Mesenchymal stem cell (in vitro differentiated cells and primary cell): Measurements from ENCODE around the gene BTBD2.

Experiments used
- DNase-seq: peaks from one replicate; pipeline ENCODE4 v3.0.0-alpha.2; 2013
- H2AFZ ChIP-seq: one replicate; pipeline ENCODE4 v1.6.1; 2013; ENCODE audit warnings: low read depth, mild to moderate bottlenecking, control low read depth, inconsistent platforms, low read length, moderate library complexity
- H2AK5ac ChIP-seq: 2 replicates; pipeline ENCODE4 v1.6.1; 2013; ENCODE audit warnings: low read length, moderate library complexity, mild to moderate bottlenecking, inconsistent platforms; ENCODE audit not compliant: severe bottlenecking
- H2BK120ac ChIP-seq: one replicate; pipeline ENCODE4 v1.6.1; 2013; ENCODE audit warnings: low read depth, mild to moderate bottlenecking, inconsistent platforms, low read length, moderate library complexity
- H2BK12ac ChIP-seq, 2 experiments: one replicate each; pipeline ENCODE4 v1.6.1; 2013; ENCODE audit warnings: inconsistent platforms in 2 of 2, low read length in 2 of 2, mild to moderate bottlenecking in 2 of 2, moderate library complexity in 2 of 2, control low read depth in 1 of 2
- H2BK15ac ChIP-seq: one replicate; pipeline ENCODE4 v1.6.1; 2013; ENCODE audit warnings: mild to moderate bottlenecking, low read depth, inconsistent platforms; ENCODE audit not compliant: poor library complexity, severe bottlenecking
- H2BK5ac ChIP-seq: 2 replicates; pipeline ENCODE4 v1.6.1; 2013; ENCODE audit warnings: low read depth, mild to moderate bottlenecking, low read length, control low read depth, inconsistent platforms; ENCODE audit not compliant: poor library complexity, severe bottlenecking
- H3K14ac ChIP-seq, 2 experiments: one replicate each; pipeline ENCODE4 v1.6.1; 2013; ENCODE audit warnings: inconsistent platforms in 2 of 2, low read length in 2 of 2, control low read depth in 1 of 2, mild to moderate bottlenecking in 1 of 2, moderate library complexity in 1 of 2
- H3K18ac ChIP-seq, 2 experiments: one replicate each; pipeline ENCODE4 v1.6.1; 2013; ENCODE audit warnings: inconsistent platforms in 2 of 2, low read length in 2 of 2, control low read depth in 1 of 2, low read depth in 1 of 2, mild to moderate bottlenecking in 1 of 2
- H3K23ac ChIP-seq, 2 experiments: one replicate each; pipeline ENCODE4 v1.6.1; 2013; ENCODE audit warnings: inconsistent platforms in 2 of 2, low read length in 2 of 2, mild to moderate bottlenecking in 2 of 2, moderate library complexity in 2 of 2, control low read depth in 1 of 2
- H3K27ac ChIP-seq: 2 replicates; pipeline ENCODE4 v1.5.1; 2013; ENCODE audit warnings: mild to moderate bottlenecking, moderate library complexity, low read length, control low read depth, inconsistent platforms; ENCODE audit not compliant: poor library complexity, severe bottlenecking
- H3K27me3 ChIP-seq, 2 experiments: 2 replicates each; pipeline versions ENCODE4 v1.6.1 to v1.7.0; 2013; ENCODE audit warnings: low read length in 2 of 2, mild to moderate bottlenecking in 2 of 2, moderate library complexity in 2 of 2, control low read depth in 1 of 2, inconsistent platforms in 1 of 2; ENCODE audit not compliant: control insufficient read depth in 1 of 2, insufficient read depth in 1 of 2
- H3K36me3 ChIP-seq, 2 experiments: 2 replicates each; pipeline versions ENCODE4 v1.6.1 to v1.7.0; 2013; ENCODE audit warnings: low read length in 2 of 2, control low read depth in 1 of 2, inconsistent platforms in 1 of 2, low read depth in 1 of 2, mild to moderate bottlenecking in 1 of 2; ENCODE audit not compliant: insufficient read depth in 2 of 2, control insufficient read depth in 1 of 2
- H3K4ac ChIP-seq, 2 experiments: one replicate each; pipeline ENCODE4 v1.6.1; 2013; ENCODE audit warnings: inconsistent platforms in 2 of 2, low read length in 2 of 2, mild to moderate bottlenecking in 2 of 2, moderate library complexity in 2 of 2, control low read depth in 1 of 2, low read depth in 1 of 2
- H3K4me1 ChIP-seq: 2 replicates; pipeline ENCODE4 v1.6.1; 2013; ENCODE audit warnings: low read depth, low read length, control low read depth; ENCODE audit not compliant: control insufficient read depth, insufficient read depth
- H3K4me2 ChIP-seq: 2 replicates; pipeline ENCODE4 v1.6.1; 2013; ENCODE audit warnings: low read length, mild to moderate bottlenecking, inconsistent platforms; ENCODE audit not compliant: poor library complexity, severe bottlenecking
- H3K4me3 ChIP-seq, 2 experiments: 2 replicates each; pipeline versions ENCODE4 v1.5.1 to v1.7.0; 2013; ENCODE audit warnings: low read length in 2 of 2, mild to moderate bottlenecking in 2 of 2, control low read depth in 1 of 2, low read depth in 1 of 2; ENCODE audit not compliant: insufficient read depth in 1 of 2
- H3K79me1 ChIP-seq: replicated peaks from 2 replicates; pipeline ENCODE4 v1.6.1; 2013; ENCODE audit warnings: mild to moderate bottlenecking, control low read depth, low read length, inconsistent platforms; ENCODE audit not compliant: poor library complexity, severe bottlenecking
- H3K9ac ChIP-seq: 2 replicates; pipeline ENCODE4 v1.7.0; 2013; ENCODE audit warnings: mild to moderate bottlenecking, low read length, moderate library complexity
- H3K9me3 ChIP-seq: 2 replicates; pipeline ENCODE4 v1.7.0; 2013; ENCODE audit warnings: mild to moderate bottlenecking, low read length; ENCODE audit not compliant: control insufficient read depth
- H4K8ac ChIP-seq: one replicate; pipeline ENCODE4 v1.6.1; 2013; ENCODE audit warnings: inconsistent platforms, mild to moderate bottlenecking, low read length, moderate library complexity
- H4K91ac ChIP-seq: one replicate; pipeline ENCODE4 v1.6.1; 2013; ENCODE audit warnings: mild to moderate bottlenecking, low read length, inconsistent platforms
- WGBS: methylation state at CpG from one replicate; pipeline ENCODE4 v1.1.7; 2013; ENCODE audit warnings: mixed read lengths; 5-methylcytosine and 5-hydroxymethylcytosine counted together

The BTBD2 gene

GRCh38 chr19:1977120-1977519 is 38.4 kb downstream of the BTBD2 start:
- Histone ChIP-seq H2BK15ac (no peak overlapping the region), H2AK5ac (no peak overlapping the region), H3K4ac (no peak overlapping the region), H4K91ac (peak overlapping the region; percentile 57), H2BK120ac (no peak overlapping the region), H3K9ac (no peak overlapping the region), H3K4me1 (peaks cover 18% of the 10 kb centered on the region), H3K36me3 (peaks cover 31 to 78% of the 10 kb centered on the region in 2 experiments), H3K4me2 (no peak overlapping the region), H2AFZ (no peak overlapping the region), H3K9me3 (no peaks in the 10 kb centered on the region), H3K27ac (no peak overlapping the region), H3K4me3 (no peak overlapping the region), H3K23ac (no peak overlapping the region), H3K14ac (peak overlapping the region in 1 of 2 experiments; percentile 36), H2BK5ac (no peak overlapping the region), H4K8ac (peak overlapping the region; percentile 4), H2BK12ac (no peak overlapping the region), H3K27me3 (no peaks in the 10 kb centered on the region), H3K79me1 (peaks cover 35% of the 10 kb centered on the region), H3K18ac (no peak overlapping the region)
- 91% methylated on average over 15 of the region's 15 CpGs for WGBS
- no peak for DNase-seq

DNA sequence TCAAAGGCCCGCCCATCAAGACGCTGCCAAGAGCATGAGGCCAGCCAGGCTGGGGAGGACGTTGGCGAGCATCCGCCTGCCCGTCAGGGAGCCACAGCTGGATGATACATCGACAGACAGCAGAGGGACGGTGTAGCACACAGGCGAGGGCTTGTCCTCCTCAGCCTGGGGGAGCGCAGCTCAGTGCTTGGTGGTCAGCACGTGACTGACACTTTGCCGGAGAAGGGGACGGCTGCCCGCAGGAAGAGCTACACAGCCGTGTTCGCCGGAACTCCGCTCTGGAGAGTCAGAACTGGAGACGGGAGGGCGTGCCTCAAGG is 40.4 kb downstream of the BTBD2 start:
- no peak overlapping the region for H2BK5ac ChIP-seq
- no peak for DNase-seq
- H3K4me1 ChIP-seq = peaks cover 32% of the 10 kb centered on the region
- no peak overlapping the region for H3K14ac ChIP-seq
- H3K4me2 ChIP-seq = no peak overlapping the region
- no peak overlapping the region for H4K91ac ChIP-seq
- H3K23ac ChIP-seq = no peak overlapping the region
- peaks cover 29% of the 10 kb centered on the region for H3K79me1 ChIP-seq
- H3K27ac ChIP-seq = no peak overlapping the region
- H4K8ac ChIP-seq = no peak overlapping the region
- no peak overlapping the region for H2BK12ac ChIP-seq
- no peak overlapping the region for H3K9ac ChIP-seq
- H3K27me3 ChIP-seq = no peaks in the 10 kb centered on the region
- H2AFZ ChIP-seq = no peak overlapping the region
- no peak overlapping the region for H3K18ac ChIP-seq
- H2BK120ac ChIP-seq = no peak overlapping the region
- WGBS = 95% methylated on average over 20 of the region's 20 CpGs
- no peak overlapping the region for H3K4ac ChIP-seq
- peaks cover 18 to 76% of the 10 kb centered on the region in 2 experiments for H3K36me3 ChIP-seq
- H2BK15ac ChIP-seq = no peak overlapping the region
- no peak overlapping the region for H3K4me3 ChIP-seq
- no peaks in the 10 kb centered on the region for H3K9me3 ChIP-seq
- no peak overlapping the region for H2AK5ac ChIP-seq

DNA sequence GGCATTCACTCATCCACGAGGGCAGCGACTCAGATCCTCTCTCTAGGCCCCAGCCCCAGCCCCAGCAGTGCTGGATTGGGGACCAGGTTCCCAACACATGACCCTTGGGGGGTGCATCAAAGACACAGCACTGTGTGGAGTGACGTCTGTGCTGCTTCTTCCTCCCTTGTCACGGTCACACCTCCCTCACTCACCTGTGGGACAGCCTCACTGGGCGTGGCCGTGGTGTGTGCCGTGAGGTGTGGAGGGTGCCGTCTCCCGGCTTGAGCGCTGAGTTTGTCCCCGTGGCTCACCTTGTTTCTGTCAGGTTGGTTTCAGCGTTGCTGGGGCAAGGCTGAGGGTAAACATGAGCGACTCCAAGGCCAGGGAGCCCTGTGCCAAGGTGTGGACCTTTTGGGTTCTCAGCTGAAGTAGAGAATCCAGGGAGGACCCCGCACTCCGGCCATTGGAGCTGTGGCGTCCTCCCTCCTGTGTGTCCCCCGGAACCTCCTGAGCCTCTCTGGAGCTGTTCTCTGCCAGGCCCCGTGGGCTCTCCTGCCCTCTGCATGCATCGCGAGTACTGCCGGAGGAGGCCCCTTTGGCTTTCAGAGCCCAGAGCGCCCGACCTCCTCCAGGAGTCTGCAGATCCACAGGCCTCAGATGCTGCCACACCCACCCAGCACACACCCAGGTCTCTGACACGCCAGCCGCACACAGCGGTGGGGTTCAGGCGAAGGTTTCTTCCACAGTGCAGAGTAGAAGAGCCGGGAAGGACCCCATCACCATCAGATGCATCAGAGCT is 40.9 kb downstream of the BTBD2 start:
- WGBS = 96% methylated on average over 28 of the region's 28 CpGs
- Histone ChIP-seq H3K4ac (no peak overlapping the region), H4K91ac (no peak overlapping the region), H3K27me3 (no peaks in the 10 kb centered on the region), H3K9me3 (no peaks in the 10 kb centered on the region), H2BK12ac (no peak overlapping the region), H4K8ac (peak overlapping the region; percentile 45), H3K4me1 (peaks cover 36% of the 10 kb centered on the region), H2BK120ac (no peak overlapping the region), H2BK15ac (no peak overlapping the region), H3K23ac (no peak overlapping the region), H2BK5ac (peak overlapping the region; percentile 14), H3K4me2 (no peak overlapping the region), H2AK5ac (no peak overlapping the region), H3K9ac (no peak overlapping the region), H2AFZ (no peak overlapping the region), H3K18ac (no peak overlapping the region), H3K14ac (peak overlapping the region in 1 of 2 experiments; percentile 46), H3K27ac (no peak overlapping the region), H3K4me3 (peak overlapping the region in 1 of 2 experiments; percentile 35), H3K79me1 (peaks cover 30% of the 10 kb centered on the region), H3K36me3 (peaks cover 16 to 76% of the 10 kb centered on the region in 2 experiments)
- DNase-seq = no peak

DNA sequence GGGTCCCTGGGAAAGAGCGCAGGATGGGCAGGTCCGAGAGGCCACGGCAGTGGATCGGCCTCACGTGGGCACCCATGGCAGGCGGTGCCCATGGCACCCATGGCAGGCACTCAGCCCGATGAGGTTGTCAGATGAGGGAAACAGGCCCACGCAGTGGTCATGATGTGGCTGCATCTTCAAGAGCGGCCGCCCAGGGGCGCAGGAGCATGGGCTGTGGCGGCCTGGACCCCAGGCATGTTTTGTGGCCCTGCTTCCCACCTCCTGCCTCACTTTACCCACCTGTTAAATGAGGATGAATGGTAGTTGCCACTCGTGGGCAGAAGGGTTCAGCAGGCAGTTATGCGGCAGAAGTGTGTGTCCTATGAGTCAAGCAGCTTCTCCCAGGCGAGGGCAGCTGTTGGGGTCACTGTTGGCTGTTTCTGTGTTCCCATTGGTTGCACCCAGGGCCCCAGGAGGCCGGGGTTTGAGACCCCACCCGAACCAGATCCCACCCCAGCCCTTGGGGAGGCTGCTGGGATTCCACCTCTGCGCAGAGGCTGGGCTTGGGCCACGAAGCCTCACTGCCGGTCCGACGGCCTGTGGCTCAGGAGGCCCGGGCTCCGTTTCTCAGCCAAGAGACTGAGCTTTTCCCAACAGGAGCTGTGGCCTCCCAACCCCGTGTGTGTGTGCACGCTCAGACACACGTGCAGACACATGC is 44.6 kb downstream of the BTBD2 start:
- Histone ChIP-seq H3K23ac (no peak overlapping the region), H3K9me3 (no peaks in the 10 kb centered on the region), H3K4me1 (peaks cover 44% of the 10 kb centered on the region), H3K14ac (no peak overlapping the region), H2AFZ (no peak overlapping the region), H3K9ac (no peak overlapping the region), H3K27ac (no peak overlapping the region), H2BK12ac (no peak overlapping the region), H3K36me3 (peaks cover 12 to 67% of the 10 kb centered on the region in 2 experiments), H2AK5ac (no peak overlapping the region), H3K4ac (no peak overlapping the region), H3K79me1 (peaks cover 38% of the 10 kb centered on the region), H3K4me3 (no peak overlapping the region), H4K8ac (no peak overlapping the region), H3K4me2 (no peak overlapping the region), H3K27me3 (no peaks in the 10 kb centered on the region), H3K18ac (no peak overlapping the region), H2BK5ac (no peak overlapping the region), H2BK15ac (no peak overlapping the region), H4K91ac (no peak overlapping the region), H2BK120ac (no peak overlapping the region)
- 97% methylated on average over 26 of the region's 27 CpGs for WGBS
- DNase-seq = no peak
